GM12891 (cell line): ENCODE results near the gene CDKN2AIPNL.
A peak's percentile ranks its signal among the peaks of the same experiment; 100 is the strongest.

ENCODE experiments used
- DNase-seq: peaks from one replicate; pipeline ENCODE4 v3.0.0; 2011; ENCODE audit warnings: low spot score; ENCODE audit not compliant: insufficient read length
- FAIRE-seq: peaks from 2 replicates; lab custom pipeline; 2011; peaks lifted over from hg19 to GRCh38; lab: Jason Lieb, UNC
- PAX5 ChIP-seq: IDR thresholded peaks from 2 replicates; pipeline ENCODE4 v1.6.1; 2011; ENCODE audit warnings: low read length, moderate library complexity, mild to moderate bottlenecking; ENCODE audit not compliant: insufficient read depth, severe bottlenecking
- POLR2A ChIP-seq: IDR thresholded peaks from 2 replicates; pipeline ENCODE4 v1.6.1; 2011; ENCODE audit warnings: low read depth, low read length, control low read depth
- POLR2AphosphoS5 ChIP-seq: IDR thresholded peaks from 2 replicates; pipeline ENCODE4 v1.6.1; 2011; ENCODE audit warnings: low read depth, low read length, control low read depth
- POU2F2 ChIP-seq: IDR thresholded peaks from 2 replicates; pipeline ENCODE4 v1.6.1; 2011; ENCODE audit warnings: low read depth, mild to moderate bottlenecking, control low read depth, low read length, moderate library complexity
- SPI1 ChIP-seq: IDR thresholded peaks from 2 replicates; pipeline ENCODE4 v1.6.1; 2011; ENCODE audit warnings: low read depth, low read length, control low read depth
- TAF1 ChIP-seq: IDR thresholded peaks from 2 replicates; pipeline ENCODE4 v1.6.1; 2011; ENCODE audit warnings: low read depth, low read length, control low read depth

The CDKN2AIPNL gene

GRCh38 chr5:134439210-134439654, 27.6 kb upstream of the CDKN2AIPNL start:
- FAIRE-seq: no peak
- no peak for DNase-seq
- TF ChIP-seq SPI1: no peak
- no peak for TF ChIP-seq POLR2A
- no peak for TF ChIP-seq PAX5
- TF ChIP-seq TAF1: no peak
- TF ChIP-seq POLR2AphosphoS5: no peak
- TF ChIP-seq POU2F2: no peak

- no peak for DNase-seq
- no peak for TF ChIP-seq POLR2AphosphoS5
- TF ChIP-seq TAF1: no peak
- TF ChIP-seq POLR2A: no peak
- no peak for TF ChIP-seq PAX5
- TF ChIP-seq SPI1: no peak
- TF ChIP-seq POU2F2: no peak
- no peak for FAIRE-seq
Observed at GRCh38 chr5:134438721-134439123, 27.0 kb upstream of the CDKN2AIPNL start.

- no peak for TF ChIP-seq TAF1
- TF ChIP-seq POU2F2: no peak
- TF ChIP-seq SPI1: no peak
- no peak for TF ChIP-seq POLR2AphosphoS5
- TF ChIP-seq PAX5: no peak
- no peak for TF ChIP-seq POLR2A
- DNase-seq (no peak), FAIRE-seq (no peak)
Observed at GRCh38 chr5:134437847-134438581, 26.3 kb upstream of the CDKN2AIPNL start.

GRCh38 chr5:134437340-134437846, 25.7 kb upstream of the CDKN2AIPNL start:
- no peak for TF ChIP-seq TAF1
- no peak for TF ChIP-seq PAX5
- TF ChIP-seq SPI1: no peak
- TF ChIP-seq POLR2A: peak; percentile 98
- TF ChIP-seq POLR2AphosphoS5: peak; percentile 98
- TF ChIP-seq POU2F2: peak; percentile 65; the same call in 1 of the 2 replicates
- FAIRE-seq: no peak
- no peak for DNase-seq

GRCh38 chr5:134436523-134437339, 25.1 kb upstream of the CDKN2AIPNL start:
- DNase-seq: peak; percentile 47
- FAIRE-seq: peak; percentile 66
- peak; percentile 67 for TF ChIP-seq SPI1
- TF ChIP-seq TAF1: no peak
- TF ChIP-seq POU2F2: peak; percentile 76; the same call in 1 of the 2 replicates
- TF ChIP-seq POLR2AphosphoS5: no peak
- no peak for TF ChIP-seq POLR2A

- TF ChIP-seq POU2F2: no peak
- no peak for TF ChIP-seq SPI1
- no peak for TF ChIP-seq PAX5
- no peak for TF ChIP-seq POLR2AphosphoS5
- no peak for FAIRE-seq
- no peak for DNase-seq
Observed at GRCh38 chr5:134435560-134435959, 23.9 kb upstream of the CDKN2AIPNL start.

GRCh38 chr5:134432677-134433359, 21.1 kb upstream of the CDKN2AIPNL start:
- DNase-seq (no peak), FAIRE-seq (no peak)
- TF ChIP-seq POLR2A (no peak), POU2F2 (no peak), PAX5 (no peak), POLR2AphosphoS5 (no peak), TAF1 (no peak), SPI1 (no peak)

- DNase-seq: no peak
- TF ChIP-seq POU2F2 (no peak), PAX5 (no peak)
- no peak for FAIRE-seq
Observed at GRCh38 chr5:134432174-134432573, 20.5 kb upstream of the CDKN2AIPNL start.

GRCh38 chr5:134430001-134430569, 18.4 kb upstream of the CDKN2AIPNL start:
- DNase-seq (no peak), FAIRE-seq (peak; percentile 83)
- TF ChIP-seq SPI1: no peak
- no peak for TF ChIP-seq POU2F2
- no peak for TF ChIP-seq POLR2AphosphoS5
- TF ChIP-seq PAX5: no peak
- TF ChIP-seq POLR2A: no peak
- no peak for TF ChIP-seq TAF1
